HG03097 (cell line): ENCODE data around the gene ST8SIA1.

Source experiments
- ATAC-seq: cut with Tn5 transposase; IDR thresholded peaks from one replicate; pipeline ENCODE4 v1.9.1; 2021; ENCODE audit not compliant: unreplicated experiment, low FRiP score

ST8SIA1 gene

GRCh38 chr12:22333186-22333712, 1.3 kb downstream of the ST8SIA1 start:
- no peak for ATAC-seq

GRCh38 chr12:22332202-22332601, 2.3 kb downstream of the ST8SIA1 start:
- ATAC-seq = no peak

GRCh38 chr12:22329621-22330020, 4.9 kb downstream of the ST8SIA1 start:
- ATAC-seq = no peak

- ATAC-seq = no peak
Measured at GRCh38 chr12:22325218-22325617, 9.3 kb downstream of the ST8SIA1 start.

GRCh38 chr12:22322091-22322490, 12.4 kb downstream of the ST8SIA1 start:
- ATAC-seq = no peak

GRCh38 chr12:22321638-22322037, 12.9 kb downstream of the ST8SIA1 start:
- ATAC-seq = no peak

GRCh38 chr12:22321018-22321605, 13.4 kb downstream of the ST8SIA1 start:
- no peak for ATAC-seq

- ATAC-seq = no peak
Measured at GRCh38 chr12:22318108-22318737, 16.3 kb downstream of the ST8SIA1 start.

GRCh38 chr12:22313963-22314330, 20.6 kb downstream of the ST8SIA1 start:
- no peak for ATAC-seq

GRCh38 chr12:22313286-22313962, 21.1 kb downstream of the ST8SIA1 start:
- ATAC-seq = no peak

- ATAC-seq = no peak
Measured at GRCh38 chr12:22312336-22312735, 22.2 kb downstream of the ST8SIA1 start.

- ATAC-seq = no peak
Measured at GRCh38 chr12:22310709-22311108, 23.8 kb downstream of the ST8SIA1 start.

- no peak for ATAC-seq
Measured at GRCh38 chr12:22310275-22310674, 24.2 kb downstream of the ST8SIA1 start.

- no peak for ATAC-seq
Measured at GRCh38 chr12:22307811-22308210, 26.7 kb downstream of the ST8SIA1 start.

- ATAC-seq = no peak
Measured at GRCh38 chr12:22306311-22306710, 28.2 kb downstream of the ST8SIA1 start.

GRCh38 chr12:22304341-22304740, 30.2 kb downstream of the ST8SIA1 start:
- ATAC-seq = no peak

GRCh38 chr12:22299294-22299912, 35.1 kb downstream of the ST8SIA1 start:
- ATAC-seq = no peak

- no peak for ATAC-seq
Measured at GRCh38 chr12:22289250-22289649, 45.3 kb downstream of the ST8SIA1 start.

GRCh38 chr12:22287776-22288621, 46.5 kb downstream of the ST8SIA1 start:
- no peak for ATAC-seq

GRCh38 chr12:22287101-22287500, 47.4 kb downstream of the ST8SIA1 start:
- no peak for ATAC-seq

GRCh38 chr12:22286569-22286968, 47.9 kb downstream of the ST8SIA1 start:
- no peak for ATAC-seq
